AG09319 (cell line): ENCODE data around the gene PDE4A.
A peak's percentile ranks its signal among the peaks of the same experiment; 100 is the strongest.

Source experiments
- DNase-seq: peaks from one replicate; pipeline ENCODE4 v3.0.0-alpha.2; 2010; ENCODE audit warnings: low read depth; ENCODE audit errors: extremely low read depth
- TF ChIP-seq, protein P1 (sequence below): IDR thresholded peaks from 2 replicates; pipeline ENCODE4 v1.5.1; 2011; ENCODE audit warnings: low read depth, mild to moderate bottlenecking, inconsistent platforms, low read length, moderate library complexity

Gene PDE4A

DNA sequence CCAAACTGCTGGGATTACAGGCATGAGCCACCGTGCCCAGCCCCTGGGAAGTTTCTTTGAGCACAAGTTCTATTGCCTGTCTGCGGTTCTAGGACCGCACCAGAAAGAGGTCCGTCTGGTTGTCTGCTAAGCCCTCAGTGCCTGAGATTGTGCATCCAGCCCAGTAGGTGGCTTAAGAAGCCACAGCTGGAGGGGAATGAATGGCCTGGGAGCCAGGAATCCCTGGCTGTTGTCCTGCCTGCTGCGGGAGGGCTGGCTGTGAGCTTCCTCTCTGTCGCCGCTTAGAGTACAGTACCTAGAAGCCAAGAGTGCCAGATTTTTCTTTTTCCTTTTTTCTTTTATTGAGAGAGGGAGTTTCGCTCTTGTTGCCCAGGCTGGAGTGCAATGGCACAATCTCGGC, 35.8 kb upstream of the PDE4A start:
- TF ChIP-seq, protein P1, sequence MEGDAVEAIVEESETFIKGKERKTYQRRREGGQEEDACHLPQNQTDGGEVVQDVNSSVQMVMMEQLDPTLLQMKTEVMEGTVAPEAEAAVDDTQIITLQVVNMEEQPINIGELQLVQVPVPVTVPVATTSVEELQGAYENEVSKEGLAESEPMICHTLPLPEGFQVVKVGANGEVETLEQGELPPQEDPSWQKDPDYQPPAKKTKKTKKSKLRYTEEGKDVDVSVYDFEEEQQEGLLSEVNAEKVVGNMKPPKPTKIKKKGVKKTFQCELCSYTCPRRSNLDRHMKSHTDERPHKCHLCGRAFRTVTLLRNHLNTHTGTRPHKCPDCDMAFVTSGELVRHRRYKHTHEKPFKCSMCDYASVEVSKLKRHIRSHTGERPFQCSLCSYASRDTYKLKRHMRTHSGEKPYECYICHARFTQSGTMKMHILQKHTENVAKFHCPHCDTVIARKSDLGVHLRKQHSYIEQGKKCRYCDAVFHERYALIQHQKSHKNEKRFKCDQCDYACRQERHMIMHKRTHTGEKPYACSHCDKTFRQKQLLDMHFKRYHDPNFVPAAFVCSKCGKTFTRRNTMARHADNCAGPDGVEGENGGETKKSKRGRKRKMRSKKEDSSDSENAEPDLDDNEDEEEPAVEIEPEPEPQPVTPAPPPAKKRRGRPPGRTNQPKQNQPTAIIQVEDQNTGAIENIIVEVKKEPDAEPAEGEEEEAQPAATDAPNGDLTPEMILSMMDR, result no peak
- no peak for DNase-seq

- TF ChIP-seq, protein P1, result peak; percentile 94
- DNase-seq, result peak; percentile 47
These were observed 31.4 kb upstream of the PDE4A start for GRCh38 chr19:10388957-10389356.

DNA sequence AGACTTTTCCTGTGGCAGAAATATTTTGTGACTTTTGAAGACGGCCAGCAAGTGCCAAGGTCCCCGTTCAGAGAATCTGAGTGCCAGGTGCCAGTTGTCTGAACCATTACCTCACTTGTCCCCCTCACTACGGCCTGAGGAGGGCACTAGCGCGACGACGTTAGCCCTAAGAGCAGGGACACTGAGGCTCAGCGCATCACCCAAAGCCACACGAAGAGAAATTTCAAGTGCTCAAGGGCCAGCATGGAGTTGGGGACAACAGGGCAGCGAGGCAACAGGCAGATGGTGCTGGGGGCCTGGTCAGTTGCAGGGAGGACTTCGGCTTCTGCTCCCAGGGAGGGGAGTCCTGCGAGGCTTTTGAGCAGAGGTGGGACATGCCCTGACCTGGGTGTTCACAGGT, 30.5 kb upstream of the PDE4A start:
- TF ChIP-seq, protein P1, result no peak; the same call in 1 of the 2 replicates
- DNase-seq, result no peak

DNA sequence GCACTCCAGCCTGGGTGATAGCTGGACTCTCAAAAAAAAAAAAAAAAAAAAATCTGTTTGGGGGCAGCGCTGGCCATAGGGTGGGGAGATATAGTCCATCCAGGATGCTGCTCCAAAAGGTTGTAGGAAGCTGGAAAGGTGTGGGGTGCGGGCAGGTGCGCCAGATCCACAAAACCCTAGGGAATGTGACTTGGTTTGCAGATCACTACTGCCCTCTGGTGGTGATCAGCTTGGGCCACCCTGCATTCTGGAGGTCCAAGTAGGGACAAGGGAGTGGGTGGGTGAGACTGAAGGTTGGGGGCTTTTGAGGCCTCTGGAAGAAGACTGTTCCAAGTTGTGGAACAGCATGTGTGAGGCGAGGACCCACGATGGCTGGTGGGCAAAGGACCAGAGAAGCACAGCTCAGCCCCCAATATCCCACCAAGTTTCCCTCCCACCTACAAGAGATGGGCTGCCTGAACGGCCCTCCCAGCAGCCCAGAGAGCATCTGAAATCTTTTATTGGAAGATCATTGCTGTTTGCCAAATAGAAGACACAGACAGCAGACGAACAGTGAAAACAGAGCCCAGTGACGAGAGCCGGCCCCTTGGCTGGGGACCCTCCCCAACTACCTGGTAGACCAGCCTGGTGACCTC, 29.6 kb upstream of the PDE4A start:
- peak; percentile 27 for DNase-seq
- TF ChIP-seq, protein P1, result peak; percentile 94

DNA sequence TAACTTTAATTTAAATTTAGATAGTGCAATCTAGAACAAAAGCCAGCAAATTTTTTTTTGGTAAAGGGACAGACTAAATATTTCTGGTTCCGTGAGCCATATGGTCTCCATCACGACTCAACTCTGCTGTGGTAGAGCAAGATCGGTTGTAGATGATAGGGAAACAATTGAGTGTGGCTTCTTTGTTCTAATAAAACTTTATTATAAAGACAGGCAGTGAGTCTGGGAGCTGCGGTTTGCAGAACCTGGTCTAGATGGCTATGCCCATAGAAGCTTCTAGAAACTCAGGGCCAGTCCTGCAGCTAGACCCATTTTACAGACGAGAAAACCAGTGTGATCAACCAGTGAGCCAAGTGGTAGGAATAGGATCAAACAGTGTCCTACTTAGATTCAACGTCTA, 28.2 kb upstream of the PDE4A start:
- TF ChIP-seq, protein P1, result no peak
- no peak for DNase-seq

DNA sequence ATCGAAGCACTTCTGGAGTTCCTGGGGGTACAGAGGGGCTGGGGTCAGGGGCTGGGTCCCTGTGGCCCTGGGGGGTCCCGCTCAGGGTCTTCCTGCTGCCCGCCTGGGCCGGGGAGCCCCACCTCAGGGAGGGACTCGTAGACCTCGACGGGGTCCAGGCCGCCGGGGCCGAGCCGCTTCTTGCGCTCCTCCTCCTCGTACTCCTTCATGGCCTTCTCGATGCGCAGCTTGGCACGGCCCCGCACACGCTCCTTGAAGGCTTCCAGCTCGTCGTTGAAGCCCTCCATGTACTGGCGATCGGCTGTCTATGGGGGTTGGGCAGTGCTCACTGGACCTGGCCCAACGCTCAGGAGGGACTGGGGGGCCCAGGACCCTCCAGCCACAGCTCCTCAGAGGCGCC, 27.2 kb upstream of the PDE4A start:
- TF ChIP-seq, protein P1, result no peak
- DNase-seq, result no peak

DNA sequence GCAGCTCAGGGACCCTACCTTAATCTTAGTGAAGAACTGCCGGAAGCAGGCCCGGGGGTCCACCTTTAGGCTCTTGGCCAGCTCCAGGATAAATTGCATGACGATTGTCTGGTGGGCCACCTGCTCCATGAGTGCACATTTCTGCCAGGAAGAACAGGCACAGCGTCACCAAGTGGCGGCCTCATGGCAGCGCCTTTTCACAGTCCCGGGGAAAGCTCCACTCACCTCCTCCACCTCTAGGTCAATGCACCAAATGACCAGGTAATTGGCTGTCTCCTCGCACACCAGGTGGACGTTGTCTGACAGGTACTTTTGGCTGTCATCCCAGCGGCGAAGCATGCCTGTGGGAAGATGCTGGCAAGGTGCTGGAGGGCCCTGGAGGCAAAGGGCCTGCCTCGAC, 25.3 kb upstream of the PDE4A start:
- TF ChIP-seq, protein P1, result no peak
- DNase-seq, result no peak
